ENCODE results near the gene ATXN1.

ATXN1 gene

DNA sequence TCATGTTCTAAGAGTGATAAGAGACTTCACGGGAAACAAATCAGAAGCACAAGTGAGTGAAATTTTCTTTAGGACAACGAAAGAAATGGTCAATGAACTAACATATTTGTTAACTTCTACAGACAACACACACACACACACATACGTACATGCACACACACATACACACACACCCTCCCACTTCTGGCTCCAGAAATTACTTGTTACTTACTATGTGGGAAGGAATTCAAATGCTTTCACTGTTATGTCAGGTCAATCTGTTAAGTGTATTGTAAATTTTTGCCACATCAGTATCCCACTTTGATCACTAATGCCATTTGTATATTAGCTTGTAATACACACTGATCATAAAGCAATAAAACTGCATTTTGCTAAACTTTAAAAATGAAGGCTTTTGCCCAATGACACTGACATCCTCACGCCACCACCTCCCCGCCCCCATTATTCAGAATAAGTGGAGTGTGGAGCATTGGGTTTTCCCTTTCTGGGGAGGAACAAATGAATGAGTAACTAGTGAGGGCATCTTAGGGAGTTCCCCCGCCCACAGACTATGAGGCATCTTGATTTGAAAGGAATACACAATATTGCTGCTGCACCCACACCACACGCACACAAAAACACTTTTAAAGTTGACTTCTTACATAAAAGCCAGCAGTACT lies 76.2 kb downstream of the ATXN1 start (continued):
- no peak for TF ChIP-seq RARB (CRISPR knock-in tag; IDR thresholded peaks at IDR 0.05)
- no peak for TF ChIP-seq ISL1 (CRISPR knock-in tag; IDR thresholded peaks at IDR 0.05)
- TF ChIP-seq, protein P1, sequence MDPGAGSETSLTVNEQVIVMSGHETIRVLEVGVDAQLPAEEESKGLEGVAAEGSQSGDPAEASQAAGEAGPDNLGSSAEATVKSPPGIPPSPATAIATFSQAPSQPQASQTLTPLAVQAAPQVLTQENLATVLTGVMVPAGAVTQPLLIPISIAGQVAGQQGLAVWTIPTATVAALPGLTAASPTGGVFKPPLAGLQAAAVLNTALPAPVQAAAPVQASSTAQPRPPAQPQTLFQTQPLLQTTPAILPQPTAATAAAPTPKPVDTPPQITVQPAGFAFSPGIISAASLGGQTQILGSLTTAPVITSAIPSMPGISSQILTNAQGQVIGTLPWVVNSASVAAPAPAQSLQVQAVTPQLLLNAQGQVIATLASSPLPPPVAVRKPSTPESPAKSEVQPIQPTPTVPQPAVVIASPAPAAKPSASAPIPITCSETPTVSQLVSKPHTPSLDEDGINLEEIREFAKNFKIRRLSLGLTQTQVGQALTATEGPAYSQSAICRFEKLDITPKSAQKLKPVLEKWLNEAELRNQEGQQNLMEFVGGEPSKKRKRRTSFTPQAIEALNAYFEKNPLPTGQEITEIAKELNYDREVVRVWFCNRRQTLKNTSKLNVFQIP (CRISPR knock-in tag; IDR thresholded peaks at IDR 0.05; ENCODE audit: borderline replicate concordance, low read depth): no peak

DNA sequence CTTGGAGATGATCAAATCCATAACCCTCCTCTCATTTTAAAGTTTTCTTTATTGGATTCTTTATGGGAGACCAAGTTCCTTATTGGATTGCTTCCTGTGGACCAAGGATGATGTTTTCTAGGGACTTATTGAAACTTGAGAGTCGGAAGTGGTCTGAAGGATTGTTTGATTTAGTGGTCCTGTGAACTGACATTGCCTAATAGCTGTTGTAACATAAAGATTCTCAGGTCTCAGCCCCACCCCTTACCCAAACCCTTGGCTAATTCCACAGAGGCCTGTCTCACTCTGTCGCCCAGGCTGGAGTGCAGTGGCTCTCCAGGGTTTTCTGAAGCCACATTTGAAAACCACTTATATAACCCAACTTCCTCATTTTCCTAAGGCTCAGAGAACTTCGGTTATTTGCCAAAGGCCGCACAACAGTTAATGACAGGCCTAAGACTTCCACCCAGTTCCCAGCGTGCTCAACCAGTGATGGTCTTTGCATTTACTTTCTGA lies 77.0 kb downstream of the ATXN1 start:
- no peak for ATAC-seq

DNA sequence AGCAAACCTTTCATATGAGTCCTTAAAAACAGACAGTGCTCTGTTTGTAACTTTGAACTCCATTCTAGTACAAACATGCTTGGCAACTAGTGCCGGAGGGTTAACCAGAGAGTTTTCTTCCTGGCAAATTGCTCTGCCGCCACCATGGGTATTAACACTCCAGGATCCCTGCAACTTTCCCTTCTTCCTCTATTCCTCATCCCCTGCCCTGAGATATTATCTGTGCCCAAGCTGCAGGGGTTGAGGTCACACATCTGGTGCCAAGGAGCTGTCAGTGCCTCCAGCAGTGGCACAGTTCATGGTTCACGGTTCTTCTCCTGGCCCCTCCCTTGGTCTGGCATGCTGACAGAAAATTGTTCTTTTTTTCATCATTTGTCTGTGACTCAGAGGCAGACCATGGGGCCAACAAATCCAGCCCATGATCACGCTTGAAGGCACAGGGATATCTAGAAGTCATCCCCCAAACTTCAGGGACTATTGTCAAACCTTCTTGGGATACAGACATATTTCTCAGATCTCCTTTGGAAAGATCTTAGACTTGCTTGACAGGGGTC lies 77.5 kb downstream of the ATXN1 start:
- no peak for TF ChIP-seq OSR1 (CRISPR knock-in tag; IDR thresholded peaks at IDR 0.05)
- ATAC-seq: peak; percentile 67

More for the DNA sequence above, 77.0 kb downstream of the ATXN1 start:
- TF ChIP-seq TCF4 (CRISPR knock-in tag; IDR thresholded peaks at IDR 0.05; ENCODE audit: borderline replicate concordance) (no peak), PPARA (CRISPR knock-in tag; IDR thresholded peaks at IDR 0.05; ENCODE audit: borderline replicate concordance) (no peak), CSDC2 (CRISPR knock-in tag; IDR thresholded peaks at IDR 0.05) (no peak), OSR1 (CRISPR knock-in tag; IDR thresholded peaks at IDR 0.05) (no peak), ZFP3 (CRISPR knock-in tag; IDR thresholded peaks at IDR 0.05) (no peak), BACH2 (CRISPR knock-in tag; IDR thresholded peaks at IDR 0.05; ENCODE audit: borderline replicate concordance) (no peak), GLIS3 (CRISPR knock-in tag; IDR thresholded peaks at IDR 0.05) (no peak), ZC3H10 (CRISPR knock-in tag; IDR thresholded peaks at IDR 0.05) (no peak), ZFP30 (CRISPR knock-in tag; IDR thresholded peaks at IDR 0.05) (no peak), ISL1 (CRISPR knock-in tag; IDR thresholded peaks at IDR 0.05) (no peak), ZNF8 (CRISPR knock-in tag; IDR thresholded peaks at IDR 0.05) (no peak), ZNF70 (CRISPR knock-in tag; IDR thresholded peaks at IDR 0.05) (no peak), ESRRG (CRISPR knock-in tag; IDR thresholded peaks at IDR 0.05) (no peak)
- TF ChIP-seq, protein P2, sequence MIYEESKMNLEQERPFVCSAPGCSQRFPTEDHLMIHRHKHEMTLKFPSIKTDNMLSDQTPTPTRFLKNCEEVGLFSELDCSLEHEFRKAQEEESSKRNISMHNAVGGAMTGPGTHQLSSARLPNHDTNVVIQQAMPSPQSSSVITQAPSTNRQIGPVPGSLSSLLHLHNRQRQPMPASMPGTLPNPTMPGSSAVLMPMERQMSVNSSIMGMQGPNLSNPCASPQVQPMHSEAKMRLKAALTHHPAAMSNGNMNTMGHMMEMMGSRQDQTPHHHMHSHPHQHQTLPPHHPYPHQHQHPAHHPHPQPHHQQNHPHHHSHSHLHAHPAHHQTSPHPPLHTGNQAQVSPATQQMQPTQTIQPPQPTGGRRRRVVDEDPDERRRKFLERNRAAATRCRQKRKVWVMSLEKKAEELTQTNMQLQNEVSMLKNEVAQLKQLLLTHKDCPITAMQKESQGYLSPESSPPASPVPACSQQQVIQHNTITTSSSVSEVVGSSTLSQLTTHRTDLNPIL (CRISPR knock-in tag; IDR thresholded peaks at IDR 0.05; ENCODE audit: low read depth): no peak
- TF ChIP-seq, protein P3, sequence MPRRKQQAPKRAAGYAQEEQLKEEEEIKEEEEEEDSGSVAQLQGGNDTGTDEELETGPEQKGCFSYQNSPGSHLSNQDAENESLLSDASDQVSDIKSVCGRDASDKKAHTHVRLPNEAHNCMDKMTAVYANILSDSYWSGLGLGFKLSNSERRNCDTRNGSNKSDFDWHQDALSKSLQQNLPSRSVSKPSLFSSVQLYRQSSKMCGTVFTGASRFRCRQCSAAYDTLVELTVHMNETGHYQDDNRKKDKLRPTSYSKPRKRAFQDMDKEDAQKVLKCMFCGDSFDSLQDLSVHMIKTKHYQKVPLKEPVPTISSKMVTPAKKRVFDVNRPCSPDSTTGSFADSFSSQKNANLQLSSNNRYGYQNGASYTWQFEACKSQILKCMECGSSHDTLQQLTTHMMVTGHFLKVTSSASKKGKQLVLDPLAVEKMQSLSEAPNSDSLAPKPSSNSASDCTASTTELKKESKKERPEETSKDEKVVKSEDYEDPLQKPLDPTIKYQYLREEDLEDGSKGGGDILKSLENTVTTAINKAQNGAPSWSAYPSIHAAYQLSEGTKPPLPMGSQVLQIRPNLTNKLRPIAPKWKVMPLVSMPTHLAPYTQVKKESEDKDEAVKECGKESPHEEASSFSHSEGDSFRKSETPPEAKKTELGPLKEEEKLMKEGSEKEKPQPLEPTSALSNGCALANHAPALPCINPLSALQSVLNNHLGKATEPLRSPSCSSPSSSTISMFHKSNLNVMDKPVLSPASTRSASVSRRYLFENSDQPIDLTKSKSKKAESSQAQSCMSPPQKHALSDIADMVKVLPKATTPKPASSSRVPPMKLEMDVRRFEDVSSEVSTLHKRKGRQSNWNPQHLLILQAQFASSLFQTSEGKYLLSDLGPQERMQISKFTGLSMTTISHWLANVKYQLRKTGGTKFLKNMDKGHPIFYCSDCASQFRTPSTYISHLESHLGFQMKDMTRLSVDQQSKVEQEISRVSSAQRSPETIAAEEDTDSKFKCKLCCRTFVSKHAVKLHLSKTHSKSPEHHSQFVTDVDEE (CRISPR knock-in tag; IDR thresholded peaks at IDR 0.05): no peak

DNA sequence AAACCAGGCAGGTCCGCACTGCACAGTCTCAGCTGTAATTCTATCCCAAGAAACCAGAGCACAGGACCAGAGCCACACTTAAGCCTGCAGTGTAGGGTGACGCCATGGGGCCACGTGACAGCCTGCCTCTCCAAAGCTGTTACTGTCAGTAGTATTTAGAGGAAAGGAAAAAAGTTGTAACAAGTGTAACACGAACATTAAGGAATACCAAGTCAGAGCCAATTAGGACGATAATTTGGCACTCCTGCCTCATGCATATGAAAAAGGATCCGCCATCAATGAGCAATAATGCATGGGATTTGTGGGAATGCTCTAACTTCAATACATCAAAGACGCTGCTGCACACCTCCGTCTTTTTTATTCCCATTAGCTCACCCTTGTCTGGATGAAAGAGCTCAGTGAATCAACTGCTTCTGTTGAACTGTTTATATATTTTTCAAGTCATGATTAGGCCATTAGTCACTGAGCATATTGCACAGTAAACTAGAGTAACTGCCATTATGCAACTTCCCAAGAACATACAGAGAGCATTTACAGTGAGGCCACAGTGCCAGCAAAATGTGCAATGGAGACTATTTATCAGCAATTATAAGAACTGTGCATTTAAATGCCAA lies 79.9 kb downstream of the ATXN1 start:
- TF ChIP-seq OSR1 (CRISPR knock-in tag; IDR thresholded peaks at IDR 0.05): no peak
- TF ChIP-seq ISL1 (CRISPR knock-in tag; IDR thresholded peaks at IDR 0.05): peak; percentile 42; the same call in 1 of the 2 replicates
- ATAC-seq: peak; percentile 73

DNA sequence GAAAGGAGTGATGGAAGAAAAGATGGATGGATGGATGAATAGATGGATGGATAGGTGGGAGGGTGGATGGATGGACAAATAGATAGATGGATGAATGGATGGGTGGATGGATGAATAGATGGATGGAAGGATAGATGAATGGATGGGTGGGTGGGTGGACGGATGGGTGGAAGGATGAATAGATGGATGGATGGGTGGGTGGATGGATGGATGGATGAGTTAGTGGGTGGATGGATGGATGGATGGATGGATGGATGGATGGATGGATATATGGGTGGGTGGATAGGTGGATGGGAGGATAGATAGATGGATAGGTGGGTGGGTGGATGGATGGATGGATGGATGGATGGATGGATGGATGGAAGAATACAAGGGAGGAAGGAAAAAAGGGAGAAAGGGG lies 82.2 kb downstream of the ATXN1 start:
- ATAC-seq: no peak
- TF ChIP-seq ZNF70 (CRISPR knock-in tag; IDR thresholded peaks at IDR 0.05): no peak
- TF ChIP-seq ZNF565 (CRISPR knock-in tag; conservative IDR thresholded peaks at IDR 0.05; ENCODE audit: low read depth): no peak
- no peak for TF ChIP-seq GLIS3 (CRISPR knock-in tag; IDR thresholded peaks at IDR 0.05)
- TF ChIP-seq OSR1 (CRISPR knock-in tag; IDR thresholded peaks at IDR 0.05): no peak
- no peak for TF ChIP-seq BACH2 (CRISPR knock-in tag; IDR thresholded peaks at IDR 0.05; ENCODE audit: borderline replicate concordance)
- TF ChIP-seq, protein P3 (CRISPR knock-in tag; IDR thresholded peaks at IDR 0.05): no peak
